22Rv1 (cell line): ENCODE data around the gene DIP2B.
"Not testable (repeated sequence)": the region's sequence is repeated elsewhere in the genome, so short reads cannot be mapped to it uniquely, and the experiment has no call there.

Experiments
- CTCF ChIP-seq: fragments of 450-650 bp; IDR thresholded peaks from 2 replicates; pipeline ENCODE4 v1.5.1; 2017; ENCODE audit warnings: mild to moderate bottlenecking
- ZFX ChIP-seq: fragments of 450-650 bp; IDR thresholded peaks from 2 replicates; pipeline ENCODE4 v1.6.1; 2017; ENCODE audit warnings: antibody characterized with exemption, borderline replicate concordance

- TF ChIP-seq CTCF, ZFX: not testable (repeated sequence)
Measured at GRCh38 chr12:50768813-50769212, 264.0 kb downstream of the DIP2B start.
